ENCODE data around the gene FURIN. TPM values are rescaled to one million over a fixed set of nuclear protein-coding genes. Genes with fewer than 3 reads are reported as not detected.
A peak's percentile ranks its signal among the peaks of the same experiment; 100 is the strongest.

Gene FURIN
- total and polyA plus RNA-seq, 9 of the 15 experiments (the other 6 are each of a cell fraction or from before 2014, with no cell fraction given) = 0.92 to 99.9 (median 34.8) TPM

- TF ChIP-seq FOXM1 (IDR thresholded peaks at IDR 0.05; ENCODE audit: low read depth) = no peak
- TF ChIP-seq FOXM1 (CRISPR knock-in tag; IDR thresholded peaks at IDR 0.05; ENCODE audit: low read depth) = no peak
- TF ChIP-seq ID3 (CRISPR knock-in tag; IDR thresholded peaks at IDR 0.05) = no peak
- 0 out of 2 replicates have a peak, but pooled peaks have one; percentile 28 for TF ChIP-seq ID3 (tag; IDR thresholded peaks at IDR 0.05)
- TF ChIP-seq ZBTB40 (IDR thresholded peaks at IDR 0.05) = no peak
- no peak for TF ChIP-seq ZBTB40 (CRISPR knock-in tag; IDR thresholded peaks at IDR 0.05)
- 0 out of 2 replicates have a peak, but pooled peaks have one; percentile 6 for TF ChIP-seq ZNF583 (CRISPR knock-in tag; IDR thresholded peaks at IDR 0.05)
- TF ChIP-seq NFIX (CRISPR knock-in tag; IDR thresholded peaks at IDR 0.05; ENCODE audit: low read depth) = no peak
- peak; percentile 96 for TF ChIP-seq HNRNPLL (IDR thresholded peaks at IDR 0.05; ENCODE audit: low read depth, low read length, poor library complexity, severe bottlenecking)
- peak in 1 of 2 experiments; percentile 66 for TF ChIP-seq E2F6 (IDR thresholded peaks at IDR 0.05; ENCODE audit: borderline replicate concordance in 1 of 2, extremely low read depth in 1 of 2, insufficient read depth in 1 of 2, insufficient read length in 1 of 2, low read depth in 1 of 2, low read length in 1 of 2, poor library complexity in 1 of 2, severe bottlenecking in 1 of 2)
Observed at GRCh38 chr15:90902840-90903732, 34.7 kb downstream of the FURIN start, which contains the start of gene MAN2A2 (continued).

Data from K562 (cell line).